GM23248 (cell line): ENCODE results near the gene KREMEN1. TPM values are rescaled to one million over a fixed set of nuclear protein-coding genes. Genes with fewer than 3 reads are reported as not detected.

Source experiments
- DNase-seq: peaks from one replicate; pipeline ENCODE4 v3.0.0-alpha.2; 2015
- H2AFZ ChIP-seq: fragments of 200-600 bp; sonication (generic); 2 replicates; pipeline ENCODE4 v1.6.1; 2016; ENCODE audit warnings: antibody characterized with exemption
- H3F3A ChIP-seq: fragments of 200-600 bp; sonication (generic); 2 replicates; pipeline ENCODE4 v1.6.1; 2016; ENCODE audit warnings: mild to moderate bottlenecking, antibody characterized with exemption, mixed run types; ENCODE audit not compliant: insufficient read depth
- H3K27ac ChIP-seq: fragments of 200-600 bp; sonication (generic); 2 replicates; pipeline ENCODE4 v1.5.1; 2016; ENCODE audit warnings: mild to moderate bottlenecking
- H3K27me3 ChIP-seq: fragments of 200-600 bp; sonication (generic); replicated peaks from 2 replicates; pipeline ENCODE4 v1.6.1; 2016; ENCODE audit warnings: mild to moderate bottlenecking; ENCODE audit not compliant: insufficient read depth
- H3K36me3 ChIP-seq: fragments of 200-600 bp; sonication (generic); 2 replicates; pipeline ENCODE4 v1.6.1; 2016; ENCODE audit warnings: low read depth, mild to moderate bottlenecking
- H3K4me1 ChIP-seq: fragments of 200-600 bp; sonication (generic); 2 replicates; pipeline ENCODE4 v1.6.1; 2016; ENCODE audit warnings: mild to moderate bottlenecking; ENCODE audit not compliant: insufficient read depth
- H3K4me2 ChIP-seq: fragments of 200-600 bp; sonication (generic); one replicate; pipeline ENCODE4 v1.6.1; 2016; ENCODE audit warnings: mild to moderate bottlenecking; ENCODE audit not compliant: unreplicated experiment
- H3K4me3 ChIP-seq: fragments of 200-600 bp; sonication (generic); 2 replicates; pipeline ENCODE4 v1.5.1; 2016; ENCODE audit warnings: mild to moderate bottlenecking
- H3K79me2 ChIP-seq: fragments of 200-600 bp; sonication (generic); 2 replicates; pipeline ENCODE4 v1.6.1; 2016; ENCODE audit warnings: mild to moderate bottlenecking; ENCODE audit not compliant: insufficient read depth
- H3K9ac ChIP-seq: fragments of 200-600 bp; sonication (generic); 2 replicates; pipeline ENCODE4 v1.6.1; 2016; ENCODE audit warnings: mild to moderate bottlenecking
- H3K9me2 ChIP-seq: fragments of 200-600 bp; sonication (generic); 2 replicates; pipeline ENCODE4 v1.6.1; 2016; ENCODE audit warnings: mixed run types, mild to moderate bottlenecking, moderate library complexity; ENCODE audit not compliant: insufficient read depth
- H3K9me3 ChIP-seq: fragments of 200-600 bp; sonication (generic); one replicate; pipeline ENCODE4 v1.6.1; 2017; ENCODE audit warnings: low read depth
- H4K20me1 ChIP-seq: fragments of 200-600 bp; sonication (generic); 2 replicates; pipeline ENCODE4 v1.6.0; 2016; ENCODE audit not compliant: insufficient read depth
- EZH2 ChIP-seq: fragments of 200-600 bp; sonication (generic); IDR thresholded peaks from 2 replicates; pipeline ENCODE4 v1.6.1; 2018; ENCODE audit warnings: antibody characterized with exemption, mild to moderate bottlenecking; ENCODE audit not compliant: insufficient read depth, poor library complexity, severe bottlenecking
- EZH2phosphoT487 ChIP-seq: fragments of 200-600 bp; sonication (generic); IDR thresholded peaks from 2 replicates; pipeline ENCODE4 v1.6.1; 2018; ENCODE audit warnings: antibody characterized with exemption, moderate library complexity, mild to moderate bottlenecking, low read depth; ENCODE audit not compliant: insufficient read depth
- WGBS, 2 experiments: methylation state at CpG; one replicate each; pipeline ENCODE4 v1.1.6; 2015 to 2017; ENCODE audit warnings: low lambda C conversion rate in 2 of 2, low coverage in 1 of 2; ENCODE audit errors: missing lambda C conversion rate in 2 of 2; 5-methylcytosine and 5-hydroxymethylcytosine counted together
- in situ Hi-C: fragments of 300-500 bp; cut with MboI; formaldehyde crosslinking; loops from 2 replicates; pipeline ENCODE4 v1.15.0; 2020
- polyA plus RNA-seq: library from polyadenylated mRNA; unstranded; fragments of >200 nt; fragmentation: Nextera tagmentation; extraction: Ambion mirVana; gene quantifications from 2 replicates; pipeline ENCODE4 v1.2.1, GENCODE V29; 2016
- total RNA-seq: library from RNA; depleted of rRNA; stranded (reverse); fragments of >200 nt; shearing (Covaris generic); gene quantifications from 2 replicates; pipeline ENCODE4 v1.2.3, GENCODE V29; 2014

KREMEN1 gene
- total and polyA plus RNA-seq, 2 experiments from 2014 or later = 4.3 to 4.4 TPM

DNA sequence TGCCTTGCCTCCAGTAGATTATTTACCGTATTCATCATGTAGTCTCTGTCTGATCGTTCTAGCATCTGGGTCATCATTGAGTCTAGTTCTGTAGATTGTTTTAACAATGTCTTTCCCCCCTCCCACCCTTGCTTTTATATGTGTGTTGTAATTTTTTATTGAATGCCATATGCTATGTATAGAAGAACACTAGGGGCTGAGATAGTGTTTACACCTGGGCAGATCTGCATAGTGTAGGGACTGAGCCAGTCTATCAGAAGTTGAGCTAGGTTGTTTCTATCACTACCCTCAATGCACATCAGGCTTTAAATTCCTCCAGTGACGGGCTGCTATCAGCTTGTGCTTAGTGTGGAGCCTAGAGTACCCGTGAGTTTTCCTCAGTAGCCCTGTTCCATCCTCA, 61.6 kb downstream of the KREMEN1 start:
- 90 to 93% methylated on average over 4 of the region's 4 CpGs for WGBS, 2 experiments
- Histone ChIP-seq H3K4me2 (no peak overlapping the region), H3F3A (peaks cover 9% of the 10 kb centered on the region; the same call in 1 of the 2 replicates), H3K4me3 (no peak overlapping the region), H3K9ac (no peak overlapping the region), H3K27me3 (no peaks in the 10 kb centered on the region), H3K9me3 (no peaks in the 10 kb centered on the region), H3K36me3 (no peaks in the 10 kb centered on the region), H4K20me1 (no peaks in the 10 kb centered on the region), H2AFZ (no peak overlapping the region), H3K27ac (no peak overlapping the region), H3K79me2 (no peaks in the 10 kb centered on the region), H3K4me1 (peaks cover 9% of the 10 kb centered on the region), H3K9me2 (peaks cover 3% of the 10 kb centered on the region; the same call in 1 of the 2 replicates)
- TF ChIP-seq EZH2 = no peak
- no peak for TF ChIP-seq EZH2phosphoT487
- in situ Hi-C loops = loop anchor here (25.0 kb wide), 1 partner anchor 272 kb away; no protein-coding TSS in a partner anchor
- no peak for DNase-seq

DNA sequence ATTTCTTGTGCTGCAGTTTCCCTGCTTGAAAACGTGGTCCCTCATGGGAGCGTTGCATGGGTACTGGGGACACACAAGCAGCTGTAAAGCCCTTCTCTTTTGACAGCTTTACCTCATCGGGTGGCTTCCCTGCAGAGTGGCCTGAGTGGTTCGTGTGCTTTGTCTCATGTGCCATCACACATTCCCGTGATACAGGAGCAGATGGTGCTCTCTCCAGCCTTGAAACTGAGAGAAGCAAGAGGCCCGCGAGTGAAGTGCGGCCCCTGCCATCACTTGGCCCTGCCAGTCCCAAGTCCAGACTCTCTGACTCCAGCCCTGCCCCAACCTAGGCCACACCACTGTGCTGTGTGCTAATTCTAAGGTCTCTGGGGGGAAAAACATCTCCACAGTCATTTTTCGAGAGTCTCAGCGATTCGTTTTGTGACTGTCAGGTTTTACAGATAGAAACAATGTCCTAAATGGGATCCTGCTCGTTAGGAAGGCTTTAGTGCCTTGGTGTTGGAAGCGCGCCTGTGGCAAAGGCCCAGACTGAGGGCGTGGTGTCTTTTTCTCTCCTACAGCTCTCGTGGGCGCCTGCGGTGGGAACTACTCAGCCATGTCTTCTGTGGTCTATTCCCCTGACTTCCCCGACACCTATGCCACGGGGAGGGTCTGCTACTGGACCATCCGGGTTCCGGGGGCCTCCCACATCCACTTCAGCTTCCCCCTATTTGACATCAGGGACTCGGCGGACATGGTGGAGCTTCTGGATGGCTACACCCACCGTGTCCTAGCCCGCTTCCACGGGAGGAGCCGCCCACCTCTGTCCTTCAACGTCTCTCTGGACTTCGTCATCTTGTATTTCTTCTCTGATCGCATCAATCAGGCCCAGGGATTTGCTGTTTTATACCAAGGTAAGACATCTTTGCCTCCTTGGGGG, 64.2 kb downstream of the KREMEN1 start:
- no peak overlapping the region for H3K4me2 ChIP-seq
- WGBS, 2 experiments = 68 to 75% methylated on average over 30 to 31 of the region's 31 CpGs
- H3K27ac ChIP-seq = no peak overlapping the region
- H3K9ac ChIP-seq = no peak overlapping the region
- no peak overlapping the region for H3K4me3 ChIP-seq
- H4K20me1 ChIP-seq = no peaks in the 10 kb centered on the region
- no peaks in the 10 kb centered on the region for H3K27me3 ChIP-seq
- H3K9me3 ChIP-seq = no peaks in the 10 kb centered on the region
- H2AFZ ChIP-seq = no peak overlapping the region
- TF ChIP-seq EZH2phosphoT487 = no peak
- no peak for TF ChIP-seq EZH2
- H3K36me3 ChIP-seq = no peaks in the 10 kb centered on the region
- DNase-seq = no peak
- H3K79me2 ChIP-seq = no peaks in the 10 kb centered on the region
- H3F3A ChIP-seq = peaks cover 6% of the 10 kb centered on the region
- no peaks in the 10 kb centered on the region for H3K4me1 ChIP-seq
- in situ Hi-C loops = loop anchor here (25.0 kb wide), 1 partner anchor 275 kb away; no protein-coding TSS in a partner anchor
- H3K9me2 ChIP-seq = no peaks in the 10 kb centered on the region

DNA sequence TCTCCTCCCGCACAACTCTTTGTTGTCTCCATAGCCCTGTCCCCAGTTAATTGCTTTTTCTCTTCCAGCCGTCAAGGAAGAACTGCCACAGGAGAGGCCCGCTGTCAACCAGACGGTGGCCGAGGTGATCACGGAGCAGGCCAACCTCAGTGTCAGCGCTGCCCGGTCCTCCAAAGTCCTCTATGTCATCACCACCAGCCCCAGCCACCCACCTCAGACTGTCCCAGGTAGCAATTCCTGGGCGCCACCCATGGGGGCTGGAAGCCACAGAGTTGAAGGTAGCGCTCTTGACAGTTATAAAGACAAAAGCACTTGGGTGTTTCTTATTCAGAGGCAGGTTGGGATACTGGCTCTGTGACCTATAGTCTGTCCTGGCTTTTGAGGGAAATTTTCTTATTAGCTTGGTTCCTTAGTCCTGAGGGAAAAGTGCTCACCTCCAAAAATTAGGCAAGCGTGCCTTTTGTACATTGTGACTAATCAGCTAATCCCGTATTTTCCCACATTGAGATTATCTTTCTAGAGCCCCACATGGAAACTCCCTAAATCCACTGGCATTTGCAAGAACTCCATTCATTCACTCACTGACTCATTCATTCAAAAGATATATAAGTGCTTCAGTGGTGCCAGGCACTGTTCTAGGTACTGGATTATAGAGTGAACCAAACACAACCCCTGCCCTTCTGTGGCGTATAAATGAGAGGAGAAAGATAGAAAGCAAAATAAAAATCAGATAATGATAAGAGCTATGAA, 65.9 kb downstream of the KREMEN1 start:
- DNase-seq = no peak
- 92% methylated on average over 13 of the region's 13 CpGs for WGBS, 2 experiments
- Histone ChIP-seq H3K4me3 (no peak overlapping the region), H3K9ac (no peak overlapping the region), H3F3A (peaks cover 6% of the 10 kb centered on the region), H3K27me3 (no peaks in the 10 kb centered on the region), H2AFZ (no peak overlapping the region), H3K9me3 (no peaks in the 10 kb centered on the region), H3K79me2 (no peaks in the 10 kb centered on the region), H4K20me1 (no peaks in the 10 kb centered on the region), H3K27ac (no peak overlapping the region), H3K4me2 (no peak overlapping the region), H3K4me1 (no peaks in the 10 kb centered on the region), H3K9me2 (no peaks in the 10 kb centered on the region), H3K36me3 (no peaks in the 10 kb centered on the region)
- in situ Hi-C loops = loop anchor here (25.0 kb wide), 1 partner anchor 276 kb away; no protein-coding TSS in a partner anchor
- TF ChIP-seq EZH2phosphoT487 (no peak), EZH2 (no peak)

DNA sequence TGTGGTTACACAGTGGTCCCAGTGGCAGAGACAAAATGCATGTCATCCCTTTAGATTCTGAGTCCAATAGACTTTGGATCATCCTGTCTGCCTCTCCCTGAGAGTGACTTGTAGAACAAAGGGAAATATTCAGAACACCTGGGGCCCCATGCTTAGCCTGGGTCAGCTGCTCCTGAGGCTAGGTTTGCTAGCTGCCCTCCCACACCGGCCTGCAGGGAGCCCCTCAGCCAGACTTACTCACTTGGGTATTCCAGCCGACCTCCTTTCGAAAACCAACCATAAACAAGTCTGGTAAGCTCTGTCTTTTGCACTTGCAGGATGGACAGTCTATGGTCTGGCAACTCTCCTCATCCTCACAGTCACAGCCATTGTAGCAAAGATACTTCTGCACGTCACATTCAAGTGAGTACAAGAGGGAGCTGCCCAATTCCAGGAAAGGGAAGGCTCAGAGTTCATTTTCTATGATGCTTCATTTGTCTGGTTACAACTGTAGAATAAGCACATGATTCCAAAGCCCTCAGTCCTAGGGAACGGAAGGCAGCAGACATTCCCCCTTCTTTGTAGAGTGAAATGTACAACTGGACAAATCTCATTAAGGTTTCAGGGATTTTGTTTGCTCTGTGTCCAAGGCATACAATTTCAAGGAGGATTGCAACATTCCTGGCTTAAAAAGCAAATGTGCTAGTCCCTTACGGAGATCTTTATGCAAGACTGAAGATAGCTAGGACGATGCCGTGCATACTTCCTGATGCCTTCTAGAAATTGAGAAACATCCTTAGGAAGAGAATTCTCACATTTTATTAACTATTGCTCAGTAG, 67.3 kb downstream of the KREMEN1 start:
- H4K20me1 ChIP-seq = no peaks in the 10 kb centered on the region
- H3K9me2 ChIP-seq = no peaks in the 10 kb centered on the region
- no peaks in the 10 kb centered on the region for H3K27me3 ChIP-seq
- DNase-seq = peak; percentile 75
- peaks cover 6% of the 10 kb centered on the region for H3F3A ChIP-seq
- no peak overlapping the region for H3K4me2 ChIP-seq
- no peaks in the 10 kb centered on the region for H3K79me2 ChIP-seq
- H3K27ac ChIP-seq = no peak overlapping the region
- H2AFZ ChIP-seq = no peak overlapping the region
- TF ChIP-seq EZH2phosphoT487 (no peak), EZH2 (no peak)
- H3K9me3 ChIP-seq = no peaks in the 10 kb centered on the region
- H3K4me1 ChIP-seq = no peaks in the 10 kb centered on the region
- WGBS, 2 experiments = 55 to 59% methylated on average over 8 of the region's 8 CpGs
- H3K4me3 ChIP-seq = no peak overlapping the region
- H3K9ac ChIP-seq = no peak overlapping the region
- in situ Hi-C loops = loop anchor here (25.0 kb wide), 1 partner anchor 278 kb away; no protein-coding TSS in a partner anchor
- no peaks in the 10 kb centered on the region for H3K36me3 ChIP-seq
